K562 (cell line): ENCODE measurements around the gene GSG1. TPM values are rescaled to one million over a fixed set of nuclear protein-coding genes. Genes with fewer than 3 reads are reported as not detected.
A peak's percentile ranks its signal among the peaks of the same experiment; 100 is the strongest.

Experiments used
- ATAC-seq: fragments of 200-7000 bp; cut with Tn5 transposase; 3 replicates; pipeline ENCODE4 v1.9.1; 2020; ENCODE audit warnings: moderate library complexity
- BruUV-seq: library from RNA; stranded (reverse); fragments of 400-500 nt; replicated peaks from 2 replicates; lab custom pipeline; 2021; lab: Mats Ljungman, UMichigan
- CTCF ChIA-PET: fragments of 300-600 bp; formaldehyde crosslinking; extraction: SDS; loops from one replicate; lab custom pipeline; 2021; ENCODE audit warnings: low intra/inter-chr PET ratio; lab: Yijun Ruan, JAX
- POLR2A ChIA-PET: fragments of 300-600, 350-650 bp; sonication (Branson Sonifier 250); formaldehyde crosslinking; extraction: SDS; loops from one replicate; lab custom pipeline; 2021; ENCODE audit warnings: antibody characterized with exemption, inconsistent platforms; lab: Yijun Ruan, JAX
- DNase-seq, 4 experiments: peaks; one replicate each; pipeline versions ENCODE4 v3.0.0 to v3.0.0-alpha.2; 2011 to 2018; ENCODE audit warnings: low spot score in 3 of 4, mixed read lengths in 3 of 4; ENCODE audit errors: extremely low read depth in 1 of 4
- FAIRE-seq: peaks from 2 replicates; lab custom pipeline; 2011; peaks lifted over from hg19 to GRCh38; lab: Jason Lieb, UNC
- H2AFZ ChIP-seq: 2 replicates; pipeline ENCODE4 v1.6.0; 2011; ENCODE audit warnings: low read depth, low read length, control low read depth, inconsistent platforms
- H3K27ac ChIP-seq: fragments of 200-600 bp; 3 replicates; pipeline ENCODE4 v1.8.0; 2011; ENCODE audit warnings: low read depth, mild to moderate bottlenecking, control low read depth, inconsistent platforms, low read length, moderate library complexity, mixed read lengths; ENCODE audit errors: extremely low read depth
- H3K27me3 ChIP-seq, 2 experiments: fragments of 300-600 bp in 1 of 2; 2 replicates in 1 of 2; 3 replicates in 1 of 2; pipeline versions ENCODE4 v1.6.0 to v1.8.0; 2011; ENCODE audit warnings: inconsistent platforms in 2 of 2, low read length in 2 of 2, mild to moderate bottlenecking in 1 of 2, mixed read lengths in 1 of 2, moderate library complexity in 1 of 2; ENCODE audit not compliant: control insufficient read depth in 2 of 2, insufficient read depth in 2 of 2
- H3K36me3 ChIP-seq: fragments of 300-600 bp; 3 replicates; pipeline ENCODE4 v1.8.0; 2011; ENCODE audit warnings: mild to moderate bottlenecking, low read length, inconsistent platforms; ENCODE audit not compliant: control insufficient read depth, insufficient read depth
- H3K4me1 ChIP-seq, 2 experiments: fragments of 200-600 bp in 1 of 2; replicated peaks in 1 of 2; 2 replicates in 1 of 2; 3 replicates in 1 of 2; pipeline versions ENCODE4 v1.5.1 to v1.8.0; 2011; ENCODE audit warnings: inconsistent platforms in 2 of 2, low read length in 2 of 2, mild to moderate bottlenecking in 1 of 2, mixed read lengths in 1 of 2, moderate library complexity in 1 of 2; ENCODE audit not compliant: control insufficient read depth in 2 of 2, insufficient read depth in 2 of 2
- H3K4me2 ChIP-seq: 2 replicates; pipeline ENCODE4 v1.6.1; 2011; ENCODE audit warnings: low read length, control low read depth, inconsistent platforms, mixed read lengths; ENCODE audit not compliant: insufficient read depth
- H3K4me3 ChIP-seq: fragments of 200-600 bp; sonication (generic), shearing (Covaris generic); 2 replicates; pipeline ENCODE4 v1.5.1; 2016; ENCODE audit warnings: control low read depth, inconsistent platforms
- H3K79me2 ChIP-seq: fragments of 200-600 bp; 3 replicates; pipeline ENCODE4 v1.8.0; 2011; ENCODE audit warnings: low read length, inconsistent platforms; ENCODE audit not compliant: control insufficient read depth, insufficient read depth
- H3K9ac ChIP-seq, 2 experiments: 2 replicates each; pipeline versions ENCODE4 v1.6.0 to v1.6.1; 2011; ENCODE audit warnings: low read depth in 2 of 2, low read length in 2 of 2, control low read depth in 1 of 2, inconsistent platforms in 1 of 2, mild to moderate bottlenecking in 1 of 2, mixed read lengths in 1 of 2; ENCODE audit not compliant: insufficient read depth in 1 of 2
- H3K9me1 ChIP-seq: one replicate; pipeline ENCODE4 v1.6.0; 2011; ENCODE audit warnings: inconsistent platforms, mild to moderate bottlenecking, low read length, moderate library complexity; ENCODE audit not compliant: control insufficient read depth, insufficient read depth
- H3K9me3 ChIP-seq: replicated peaks from 2 replicates; pipeline ENCODE4 v1.5.1; 2011; ENCODE audit warnings: low read depth, low read length, inconsistent platforms; ENCODE audit not compliant: control insufficient read depth, insufficient read depth
- H4K20me1 ChIP-seq: replicated peaks from 2 replicates; pipeline ENCODE4 v1.6.1; 2011; ENCODE audit warnings: low read length, inconsistent platforms, mixed read lengths; ENCODE audit not compliant: control insufficient read depth, insufficient read depth
- ATF3 ChIP-seq, 2 experiments: fragments of 450-650 bp in 1 of 2; sonication (generic) in 1 of 2; formaldehyde crosslinking in 1 of 2; IDR thresholded peaks in 1 of 2; conservative IDR thresholded peaks in 1 of 2; 2 replicates each; pipeline versions ENCODE4 v1.6.1 to v1.8.1; 2016 to 2023; ENCODE audit warnings: mild to moderate bottlenecking in 2 of 2, moderate library complexity in 2 of 2, inconsistent platforms in 1 of 2, missing genetic modification reagents in 1 of 2
- BRD9 ChIP-seq: fragments of 450-650 bp; IDR thresholded peaks from 2 replicates; pipeline ENCODE4 v1.6.1; 2018; ENCODE audit warnings: low read depth; ENCODE audit not compliant: partially characterized antibody
- CBX3 ChIP-seq, 2 experiments: IDR thresholded peaks; 1 replicate in 1 of 2; 2 replicates in 1 of 2; pipeline ENCODE4 v1.6.1; 2012; ENCODE audit warnings: inconsistent platforms in 2 of 2, low read length in 2 of 2, borderline replicate concordance in 1 of 2, control low read depth in 1 of 2
- GATA2 ChIP-seq: sonication (generic); formaldehyde crosslinking; IDR thresholded peaks from 2 replicates; pipeline ENCODE4 v1.4.0; 2020; ENCODE audit warnings: mild to moderate bottlenecking, missing genetic modification reagents
- HEY1 ChIP-seq: fragments of 250-450 bp; sonication (Bioruptor Pico); IDR thresholded peaks from 2 replicates; pipeline ENCODE4 v1.5.0; 2020; ENCODE audit warnings: mild to moderate bottlenecking, moderate library complexity, borderline replicate concordance
- LCOR ChIP-seq: sonication (generic); formaldehyde crosslinking; IDR thresholded peaks from 2 replicates; pipeline ENCODE4 v1.8.0; 2022; ENCODE audit warnings: mild to moderate bottlenecking, missing genetic modification reagents
- MTA1 ChIP-seq: fragments of 450-650 bp; IDR thresholded peaks from 2 replicates; pipeline ENCODE4 v1.6.1; 2017; ENCODE audit warnings: borderline replicate concordance
- RBM22 ChIP-seq: fragments of 200-400 bp; formaldehyde crosslinking; IDR thresholded peaks from 2 replicates; pipeline ENCODE4 v1.6.1; 2018; ENCODE audit warnings: low read length, low read depth; ENCODE audit not compliant: poor library complexity, severe bottlenecking
- SPI1 ChIP-seq: IDR thresholded peaks from 2 replicates; pipeline ENCODE4 v1.6.1; 2011; ENCODE audit warnings: low read depth, low read length, control low read depth, borderline replicate concordance
- SREBF2 ChIP-seq: sonication (generic); formaldehyde crosslinking; IDR thresholded peaks from 2 replicates; pipeline ENCODE4 v1.4.0; 2020; ENCODE audit warnings: mild to moderate bottlenecking, missing genetic modification reagents
- WGBS: fragments of 100-300 bp; shearing (Covaris generic); methylation state at CpG from one replicate; pipeline ENCODE4 v1.1.6; 2016; ENCODE audit warnings: low coverage, mixed read lengths; ENCODE audit not compliant: insufficient coverage; ENCODE audit errors: missing lambda C conversion rate; 5-methylcytosine and 5-hydroxymethylcytosine counted together
- in situ Hi-C: fragments of 300-500 bp; cut with MboI; formaldehyde crosslinking; loops from 4 replicates; pipeline ENCODE4 v1.15.0; 2018; ENCODE audit warnings: inconsistent platforms, mixed read lengths
- intact Hi-C: fragments of 100-400 bp; cut with micrococcal nuclease; formaldehyde crosslinking; loops from 2 replicates; pipeline ENCODE4 v1.14.2; 2022
- polyA plus RNA-seq, 8 experiments: library from polyadenylated mRNA; depleted of rRNA in 4 of 8; stranded (reverse) in 5 of 8; unstranded in 3 of 8; fragments of >200 nt; fragmentation: Nextera tagmentation in 2 of 8; fragmentation: Illumina TruSeq in 1 of 8; extraction: Ambion mirVana in 2 of 8; extraction: Trizol in 1 of 8; gene quantifications; 2 replicates each; pipeline versions ENCODE4 v1.2.1 to v1.2.3, GENCODE V29; 2011 to 2014; ENCODE audit warnings: inconsistent platforms in 1 of 8, missing spikeins in 1 of 8
- total RNA-seq, 7 experiments: library from RNA; depleted of rRNA in 6 of 7; stranded (reverse); fragments of >200 nt in 6 of 7; fragmentation: Illumina TruSeq in 2 of 7; extraction: Trizol in 2 of 7; gene quantifications; 2 replicates each; pipeline versions ENCODE4 v1.2.1 to v1.2.3, GENCODE V29; 2011 to 2021; ENCODE audit warnings: low replicate concordance in 1 of 7

Gene GSG1
- total and polyA plus RNA-seq, 9 of the 15 experiments (the other 6 are each of a cell fraction or from before 2014, with no cell fraction given), result not detected

- 20% methylated on average over 7 of the region's 8 CpGs for WGBS
- intact Hi-C loops, result loop anchor here (5.0 to 10.0 kb wide), 2 partner anchors 73 to 181 kb away; no protein-coding TSS in a partner anchor
These were observed 8.0 kb downstream of the GSG1 start for GRCh38 chr12:13095266-13095995.

GRCh38 chr12:13094367-13094766 lies 9.1 kb downstream of the GSG1 start:
- no peak for TF ChIP-seq LCOR (CRISPR knock-in tag)
- TF ChIP-seq CBX3 (IDR thresholded peaks at IDR 0.05; ENCODE audit: borderline replicate concordance in 1 of 2, low read length in 2 of 2), result no peak
- no peak for TF ChIP-seq MTA1
- TF ChIP-seq HEY1 (CRISPR knock-in tag), result no peak
- no peak for TF ChIP-seq RBM22
- no peak for TF ChIP-seq SREBF2 (CRISPR knock-in tag)
- TF ChIP-seq SPI1, result peak; percentile 21; the same call in 1 of the 2 replicates
- peak; percentile 38; the same call in 1 of the 2 replicates for TF ChIP-seq ATF3 (IDR thresholded peaks at IDR 0.05)
- no peak for TF ChIP-seq ATF3 (CRISPR knock-in tag; conservative IDR thresholded peaks at IDR 0.05)
- no peak for TF ChIP-seq BRD9
- no peaks in the 10 kb centered on the region for H3K9me1 ChIP-seq
- no peak for DNase-seq
- POLR2A ChIA-PET, result no interaction called here
- in situ Hi-C loops (no loop called here), intact Hi-C loops (loop anchor here (10.0 kb wide), 1 partner anchor 180 kb away; no protein-coding TSS in a partner anchor)
- BruUV-seq, result no TSS peak
- no peak overlapping the region for H3K9ac ChIP-seq
- no peak overlapping the region for H3K4me3 ChIP-seq
- no peak overlapping the region for H3K27ac ChIP-seq
- no peaks in the 10 kb centered on the region; a peak in 1 of 5 replicates for H3K4me1 ChIP-seq
- H3K9me3 ChIP-seq, result no peaks in the 10 kb centered on the region
- CTCF ChIA-PET, result no interaction called here
- H3K36me3 ChIP-seq, result no peaks in the 10 kb centered on the region
- H4K20me1 ChIP-seq, result no peaks in the 10 kb centered on the region
- no peak overlapping the region for H2AFZ ChIP-seq
- H3K4me2 ChIP-seq, result no peak overlapping the region
- ATAC-seq, result no peak
- H3K27me3 ChIP-seq, result peaks cover 6 to 38% of the 10 kb centered on the region in 2 experiments; a peak in 3 of 5 replicates
- no peak for FAIRE-seq
- WGBS, result 0% methylated on average over 3 of the region's 3 CpGs
- H3K79me2 ChIP-seq, result no peaks in the 10 kb centered on the region

More at GRCh38 chr12:13095266-13095995, 8.0 kb downstream of the GSG1 start:
- no peaks in the 10 kb centered on the region for H3K79me2 ChIP-seq
- no peak for DNase-seq
- no peaks in the 10 kb centered on the region for H3K9me3 ChIP-seq
- ATAC-seq, result no peak
- no peaks in the 10 kb centered on the region for H4K20me1 ChIP-seq
- H3K36me3 ChIP-seq, result no peaks in the 10 kb centered on the region
- H3K27me3 ChIP-seq, result peaks cover 6 to 28% of the 10 kb centered on the region in 2 experiments; a peak in 4 of 5 replicates
- no peak overlapping the region for H2AFZ ChIP-seq
- no peaks in the 10 kb centered on the region; a peak in 1 of 5 replicates for H3K4me1 ChIP-seq
- FAIRE-seq, result no peak
- no peak overlapping the region for H3K4me2 ChIP-seq
- in situ Hi-C loops, result loop anchor here (5.0 kb wide), 1 partner anchor 107 kb away; no protein-coding TSS in a partner anchor
- no peak overlapping the region for H3K4me3 ChIP-seq
- H3K27ac ChIP-seq, result no peak overlapping the region
- H3K9me1 ChIP-seq, result no peaks in the 10 kb centered on the region
- ChIA-PET CTCF (no interaction called here), POLR2A (no interaction called here)
- BruUV-seq, result no TSS peak
- TF ChIP-seq HEY1 (CRISPR knock-in tag), result no peak
- no peak for TF ChIP-seq GATA2 (CRISPR knock-in tag)
- TF ChIP-seq, all 486 proteins: peak for 0
- H3K9ac ChIP-seq, result no peak overlapping the region
